Measurements from ENCODE around the gene DHODH.

DHODH gene

DNA sequence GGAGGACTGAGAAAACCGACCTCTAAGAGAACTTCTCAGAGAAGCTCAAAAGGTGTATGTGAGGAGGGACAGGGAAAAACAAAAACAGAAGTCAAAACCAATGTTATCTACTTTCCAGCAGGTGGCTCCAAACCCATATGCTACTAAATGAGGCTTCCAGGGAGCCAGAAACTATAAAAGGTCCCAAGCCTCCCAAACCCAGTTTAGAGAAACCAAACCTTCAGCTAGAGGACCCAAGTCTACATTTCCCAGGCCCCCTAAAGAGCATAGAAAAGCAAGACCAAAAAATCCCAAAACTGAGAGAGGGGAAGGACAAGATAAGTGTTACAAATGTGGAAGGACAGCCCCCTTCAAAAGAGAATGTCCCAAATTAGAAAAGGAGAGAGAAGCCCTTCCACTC, 58.2 kb downstream of the DHODH start:
- no peak overlapping the region for H4K12ac ChIP-seq (ENCODE audit: low read depth, low read length)
- H3K9me3 ChIP-seq (ENCODE audit: insufficient read depth, low read depth, low read length), result peaks cover 4% of the 10 kb centered on the region
- no peak overlapping the region for H3K27ac ChIP-seq (ENCODE audit: low read depth, low read length)
- no peak overlapping the region for H2BK12ac ChIP-seq (ENCODE audit: low read length)
- H2BK120ac ChIP-seq (ENCODE audit: insufficient read depth, low read length, poor library complexity), result no peak overlapping the region
- no peak overlapping the region for H3K4me2 ChIP-seq (ENCODE audit: low read length)
- peak in 1 of 2 donors; percentile 50 for DNase-seq
- no peaks in the 10 kb centered on the region for H3K79me1 ChIP-seq (ENCODE audit: low read length)
- H3K14ac ChIP-seq (ENCODE audit: low read length), result no peak overlapping the region
- no peaks in the 10 kb centered on the region for H3K4me1 ChIP-seq (ENCODE audit: control insufficient read depth in 1 of 2, insufficient read depth in 2 of 2, low read length in 2 of 2)
- no peak overlapping the region for H4K91ac ChIP-seq (ENCODE audit: low read depth, low read length)
- H2AK5ac ChIP-seq (ENCODE audit: low read length), result no peak overlapping the region
- no peaks in the 10 kb centered on the region for H3K27me3 ChIP-seq (ENCODE audit: insufficient read depth, low read length)
- no peak overlapping the region for H3K4ac ChIP-seq (ENCODE audit: low read depth, low read length)
- H2BK5ac ChIP-seq (ENCODE audit: low read depth, low read length, poor library complexity), result no peak overlapping the region
- H3K18ac ChIP-seq (ENCODE audit: low read length), result no peak overlapping the region
- no peak overlapping the region for H2AFZ ChIP-seq (ENCODE audit: insufficient read depth, low read length, poor library complexity)
- H4K8ac ChIP-seq (ENCODE audit: low read depth, low read length), result no peak overlapping the region
- WGBS (ENCODE audit: extremely low coverage, insufficient coverage, insufficient read length), result no CpG with 5 or more reads among the region's 1 CpG
- no peak overlapping the region for H3K4me3 ChIP-seq (ENCODE audit: low read depth, low read length)
- H3K36me3 ChIP-seq (ENCODE audit: control insufficient read depth in 1 of 2, insufficient read depth in 2 of 2, low read length in 2 of 2), result no peaks in the 10 kb centered on the region
- H3K79me2 ChIP-seq (ENCODE audit: control insufficient read depth, insufficient read depth, low read length, poor library complexity), result no peaks in the 10 kb centered on the region
- H3K9ac ChIP-seq (ENCODE audit: low read length), result no peak overlapping the region
- no peak overlapping the region for H3K23ac ChIP-seq (ENCODE audit: low read length)

DNA sequence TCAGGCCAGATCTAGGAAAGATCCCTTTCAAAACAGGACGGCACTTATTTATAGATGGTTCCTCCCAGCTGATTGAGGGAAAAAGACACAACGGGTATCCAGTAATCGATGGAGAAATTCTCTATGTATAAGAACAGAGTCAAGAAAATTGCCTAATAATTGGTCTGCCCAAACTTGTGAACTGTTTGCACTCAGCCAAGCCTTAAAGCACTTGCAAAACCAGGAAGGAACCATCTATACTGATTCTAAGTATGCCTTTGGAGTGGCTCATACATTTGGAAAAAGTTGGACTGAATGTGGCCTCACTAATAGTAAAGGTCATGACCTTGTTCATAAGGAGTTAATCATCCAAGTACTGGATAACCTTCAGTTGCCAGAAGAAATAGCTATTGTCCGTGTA, 60.4 kb downstream of the DHODH start:
- no peaks in the 10 kb centered on the region for H3K79me2 ChIP-seq (ENCODE audit: control insufficient read depth, insufficient read depth, low read length, poor library complexity)
- H2BK120ac ChIP-seq (ENCODE audit: insufficient read depth, low read length, poor library complexity), result no peak overlapping the region
- H4K8ac ChIP-seq (ENCODE audit: low read depth, low read length), result no peak overlapping the region

DNA sequence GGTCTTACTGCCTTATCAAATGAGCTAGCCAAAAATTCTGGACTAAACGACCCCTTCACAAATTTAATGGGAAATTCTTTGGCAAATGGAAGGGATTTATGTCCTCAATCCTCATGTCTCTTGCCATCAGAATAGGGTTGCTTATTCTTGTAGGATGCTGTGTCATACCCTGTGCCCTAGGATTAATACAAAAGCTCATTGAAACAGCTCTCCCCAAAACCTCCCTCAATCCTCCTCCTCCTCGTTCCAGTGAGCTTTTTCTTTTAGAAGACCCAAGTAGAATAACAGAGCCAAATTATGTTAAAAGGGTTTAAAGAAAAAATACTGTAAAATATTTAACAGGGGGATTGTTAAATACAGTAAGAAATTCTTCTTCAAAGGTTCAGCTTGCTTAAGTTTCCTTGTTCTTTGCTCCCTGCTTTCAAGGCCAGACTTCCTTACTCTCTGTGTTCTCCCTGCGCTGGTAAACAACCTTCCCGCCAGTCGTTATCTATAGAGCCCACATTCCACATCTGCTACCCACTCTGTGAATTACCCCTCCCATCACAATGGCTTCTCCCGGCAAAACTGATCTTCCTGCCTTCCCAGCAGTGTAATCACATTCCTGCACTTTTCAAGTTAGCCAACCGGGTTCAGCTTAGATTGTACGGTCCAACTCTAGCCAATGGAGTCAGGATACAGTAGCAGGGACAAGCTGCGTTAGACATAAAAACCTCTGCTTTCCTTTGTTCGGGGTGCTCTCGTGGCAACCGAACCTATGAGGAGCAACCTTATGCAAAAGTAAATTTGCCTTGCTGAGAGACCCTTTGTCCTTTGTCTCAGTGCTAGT, 64.2 kb downstream of the DHODH start:
- Histone ChIP-seq H3K9ac (ENCODE audit: low read length) (no peak overlapping the region), H2AK5ac (ENCODE audit: low read length) (no peak overlapping the region), H3K23ac (ENCODE audit: low read length) (no peak overlapping the region), H3K14ac (ENCODE audit: low read length) (no peak overlapping the region), H3K79me2 (ENCODE audit: control insufficient read depth, insufficient read depth, low read length, poor library complexity) (no peaks in the 10 kb centered on the region), H4K91ac (ENCODE audit: low read depth, low read length) (no peak overlapping the region), H2AFZ (ENCODE audit: insufficient read depth, low read length, poor library complexity) (no peak overlapping the region), H2BK12ac (ENCODE audit: low read length) (no peak overlapping the region), H2BK5ac (ENCODE audit: low read depth, low read length, poor library complexity) (no peak overlapping the region), H4K12ac (ENCODE audit: low read depth, low read length) (no peak overlapping the region), H3K27ac (ENCODE audit: low read depth, low read length) (no peak overlapping the region), H3K18ac (ENCODE audit: low read length) (no peak overlapping the region), H3K4me1 (ENCODE audit: control insufficient read depth in 1 of 2, insufficient read depth in 2 of 2, low read length in 2 of 2) (no peaks in the 10 kb centered on the region), H2BK120ac (ENCODE audit: insufficient read depth, low read length, poor library complexity) (no peak overlapping the region), H4K8ac (ENCODE audit: low read depth, low read length) (no peak overlapping the region), H3K4me2 (ENCODE audit: low read length) (no peak overlapping the region), H3K9me3 (ENCODE audit: insufficient read depth, low read depth, low read length) (peaks cover 2% of the 10 kb centered on the region), H3K36me3 (ENCODE audit: control insufficient read depth in 1 of 2, insufficient read depth in 2 of 2, low read length in 2 of 2) (no peaks in the 10 kb centered on the region), H3K27me3 (ENCODE audit: insufficient read depth, low read length) (no peaks in the 10 kb centered on the region), H3K4me3 (ENCODE audit: low read depth, low read length) (no peak overlapping the region), H3K79me1 (ENCODE audit: low read length) (no peaks in the 10 kb centered on the region), H3K4ac (ENCODE audit: low read depth, low read length) (no peak overlapping the region)
- WGBS (ENCODE audit: extremely low coverage, insufficient coverage, insufficient read length), result no CpG with 5 or more reads among the region's 12 CpGs
- DNase-seq, result no peak

More for the DNA sequence above, 60.4 kb downstream of the DHODH start:
- Histone ChIP-seq H2BK5ac (ENCODE audit: low read depth, low read length, poor library complexity) (no peak overlapping the region), H2BK12ac (ENCODE audit: low read length) (no peak overlapping the region), H3K4me1 (ENCODE audit: control insufficient read depth in 1 of 2, insufficient read depth in 2 of 2, low read length in 2 of 2) (no peaks in the 10 kb centered on the region), H3K9ac (ENCODE audit: low read length) (no peak overlapping the region), H3K4me2 (ENCODE audit: low read length) (no peak overlapping the region), H3K18ac (ENCODE audit: low read length) (no peak overlapping the region), H3K79me1 (ENCODE audit: low read length) (no peaks in the 10 kb centered on the region), H2AK5ac (ENCODE audit: low read length) (no peak overlapping the region), H3K9me3 (ENCODE audit: insufficient read depth, low read depth, low read length) (peaks cover 3% of the 10 kb centered on the region), H3K27ac (ENCODE audit: low read depth, low read length) (no peak overlapping the region), H3K4me3 (ENCODE audit: low read depth, low read length) (no peak overlapping the region), H4K91ac (ENCODE audit: low read depth, low read length) (no peak overlapping the region), H3K23ac (ENCODE audit: low read length) (no peak overlapping the region), H2AFZ (ENCODE audit: insufficient read depth, low read length, poor library complexity) (no peak overlapping the region), H3K27me3 (ENCODE audit: insufficient read depth, low read length) (no peaks in the 10 kb centered on the region), H3K14ac (ENCODE audit: low read length) (no peak overlapping the region), H3K36me3 (ENCODE audit: control insufficient read depth in 1 of 2, insufficient read depth in 2 of 2, low read length in 2 of 2) (no peaks in the 10 kb centered on the region), H4K12ac (ENCODE audit: low read depth, low read length) (no peak overlapping the region), H3K4ac (ENCODE audit: low read depth, low read length) (no peak overlapping the region)
- DNase-seq, result no peak
- WGBS (ENCODE audit: extremely low coverage, insufficient coverage, insufficient read length), result no CpG with 5 or more reads among the region's 4 CpGs

DNA sequence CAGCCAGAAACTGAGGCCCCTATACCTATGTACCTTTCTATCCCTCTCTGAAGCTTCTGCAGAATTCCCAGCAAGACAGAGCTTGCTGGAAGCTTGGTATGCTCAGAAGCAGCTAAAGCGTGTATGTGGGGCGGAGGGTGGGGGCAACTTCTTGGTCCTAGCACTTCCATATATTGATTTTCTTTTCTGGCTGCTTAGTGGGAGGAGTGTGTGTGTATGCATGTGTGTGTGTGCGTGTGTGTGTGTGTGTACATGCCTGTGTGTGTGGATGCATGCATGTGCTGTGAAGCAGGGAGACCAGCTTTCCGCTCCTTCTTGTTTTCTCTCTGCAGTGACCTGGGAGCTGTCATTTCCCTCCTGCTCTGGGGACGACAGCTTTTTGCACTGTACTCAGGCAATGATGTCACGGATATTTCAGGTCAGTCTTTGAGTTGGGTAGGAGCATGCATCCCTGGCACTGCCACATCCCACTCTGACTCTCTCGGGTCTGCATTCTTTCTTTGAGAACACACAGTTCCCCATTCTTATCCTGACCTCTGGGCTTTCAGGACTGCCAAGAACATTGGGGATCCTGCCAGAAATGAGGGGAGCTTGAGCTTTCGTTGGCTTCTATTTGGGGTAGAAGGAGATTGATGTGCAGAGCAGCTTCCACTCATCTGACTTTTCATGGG, 65.2 kb downstream of the DHODH start:
- no peak overlapping the region for H2BK5ac ChIP-seq (ENCODE audit: low read depth, low read length, poor library complexity)
- no peak overlapping the region for H4K12ac ChIP-seq (ENCODE audit: low read depth, low read length)
- no CpG with 5 or more reads among the region's 8 CpGs for WGBS (ENCODE audit: extremely low coverage, insufficient coverage, insufficient read length)
- H2AFZ ChIP-seq (ENCODE audit: insufficient read depth, low read length, poor library complexity), result no peak overlapping the region
- DNase-seq, result no peak
- H3K4ac ChIP-seq (ENCODE audit: low read depth, low read length), result no peak overlapping the region
- H2BK12ac ChIP-seq (ENCODE audit: low read length), result no peak overlapping the region
- no peaks in the 10 kb centered on the region for H3K27me3 ChIP-seq (ENCODE audit: insufficient read depth, low read length)
- no peak overlapping the region for H2AK5ac ChIP-seq (ENCODE audit: low read length)
- no peak overlapping the region for H3K14ac ChIP-seq (ENCODE audit: low read length)
- H3K9me3 ChIP-seq (ENCODE audit: insufficient read depth, low read depth, low read length), result peaks cover 2% of the 10 kb centered on the region
- no peak overlapping the region for H4K91ac ChIP-seq (ENCODE audit: low read depth, low read length)
- no peak overlapping the region for H4K8ac ChIP-seq (ENCODE audit: low read depth, low read length)
- H3K27ac ChIP-seq (ENCODE audit: low read depth, low read length), result no peak overlapping the region
- no peaks in the 10 kb centered on the region for H3K79me1 ChIP-seq (ENCODE audit: low read length)
- H3K36me3 ChIP-seq (ENCODE audit: control insufficient read depth in 1 of 2, insufficient read depth in 2 of 2, low read length in 2 of 2), result no peaks in the 10 kb centered on the region
- no peak overlapping the region for H3K4me3 ChIP-seq (ENCODE audit: low read depth, low read length)
- H3K4me1 ChIP-seq (ENCODE audit: control insufficient read depth in 1 of 2, insufficient read depth in 2 of 2, low read length in 2 of 2), result no peaks in the 10 kb centered on the region
- H3K79me2 ChIP-seq (ENCODE audit: control insufficient read depth, insufficient read depth, low read length, poor library complexity), result no peaks in the 10 kb centered on the region
- no peak overlapping the region for H3K18ac ChIP-seq (ENCODE audit: low read length)
- H3K23ac ChIP-seq (ENCODE audit: low read length), result peak overlapping the region; percentile 10
- no peak overlapping the region for H3K9ac ChIP-seq (ENCODE audit: low read length)
- no peak overlapping the region for H2BK120ac ChIP-seq (ENCODE audit: insufficient read depth, low read length, poor library complexity)
- no peak overlapping the region for H3K4me2 ChIP-seq (ENCODE audit: low read length)
